Glutamatergic neuron (in vitro differentiated cells): ENCODE data around the gene STK11. TPM values are rescaled to one million over a fixed set of nuclear protein-coding genes. Genes with fewer than 3 reads are reported as not detected.
"Not testable (repeated sequence)": the region's sequence is repeated elsewhere in the genome, so short reads cannot be mapped to it uniquely, and the experiment has no call there.

Experiments used
- DNase-seq: peaks from one replicate; pipeline ENCODE4 v3.0.0; 2022
- H3K27ac Mint-ChIP-seq: one replicate; pipeline ENCODE4 v1.8.0; 2020; ENCODE audit warnings: mild to moderate bottlenecking, mixed read lengths, inconsistent platforms; ENCODE audit not compliant: unreplicated experiment
- H3K27me3 Mint-ChIP-seq: one replicate; pipeline ENCODE4 v1.8.0; 2020; ENCODE audit warnings: mild to moderate bottlenecking, moderate library complexity, mixed read lengths, inconsistent platforms; ENCODE audit not compliant: unreplicated experiment
- H3K36me3 Mint-ChIP-seq: one replicate; pipeline ENCODE4 v1.8.0; 2020; ENCODE audit warnings: mild to moderate bottlenecking, mixed read lengths, inconsistent platforms; ENCODE audit not compliant: unreplicated experiment
- H3K4me1 Mint-ChIP-seq: one replicate; pipeline ENCODE4 v1.8.0; 2020; ENCODE audit warnings: mild to moderate bottlenecking, low read depth, mixed read lengths, inconsistent platforms; ENCODE audit not compliant: unreplicated experiment
- H3K4me3 Mint-ChIP-seq: one replicate; pipeline ENCODE4 v1.8.0; 2020; ENCODE audit warnings: mild to moderate bottlenecking, mixed read lengths, inconsistent platforms; ENCODE audit not compliant: unreplicated experiment
- H3K9me3 Mint-ChIP-seq: one replicate; pipeline ENCODE4 v1.8.0; 2020; ENCODE audit warnings: mild to moderate bottlenecking, moderate library complexity, mixed read lengths, inconsistent platforms; ENCODE audit not compliant: unreplicated experiment
- CTCF ChIP-seq: fragments of 200-600 bp; sonication (generic); IDR thresholded peaks from one replicate; pipeline ENCODE4 v1.5.0; 2021; ENCODE audit not compliant: partially characterized antibody, unreplicated experiment
- total RNA-seq: library from RNA; stranded (reverse); fragmentation: NEBNext Ultra II Directional; extraction: Animal tissue kit (Norgen Biotek cat#: 25700); gene quantifications from one replicate; pipeline ENCODE4 v1.2.1, GENCODE V29; 2021; ENCODE audit not compliant: unreplicated experiment

STK11 gene
- total RNA-seq, 1 donor from 2014 or later = 48.2 TPM

GRCh38 chr19:1243768-1244692 is 38.5 kb downstream of the STK11 start:
- peaks cover 7% of the 10 kb centered on the region for H3K9me3 Mint-ChIP-seq
- H3K4me1 Mint-ChIP-seq = peaks cover 7% of the 10 kb centered on the region
- no peaks in the 10 kb centered on the region for H3K36me3 Mint-ChIP-seq
- peak overlapping the region; percentile 46 for H3K4me3 Mint-ChIP-seq
- peaks cover 11% of the 10 kb centered on the region for H3K27me3 Mint-ChIP-seq
- peak; percentile 79 for TF ChIP-seq CTCF
- peak overlapping the region; percentile 84 for H3K27ac Mint-ChIP-seq
- peak; percentile 90 for DNase-seq

- peaks cover 7% of the 10 kb centered on the region for H3K4me1 Mint-ChIP-seq
- no peak for TF ChIP-seq CTCF
- peak overlapping the region; percentile 46 for H3K4me3 Mint-ChIP-seq
- no peak for DNase-seq
- peak overlapping the region; percentile 84 for H3K27ac Mint-ChIP-seq
- peaks cover 6% of the 10 kb centered on the region for H3K27me3 Mint-ChIP-seq
- peaks cover 3% of the 10 kb centered on the region for H3K9me3 Mint-ChIP-seq
- no peaks in the 10 kb centered on the region for H3K36me3 Mint-ChIP-seq
These were observed 39.3 kb downstream of the STK11 start for GRCh38 chr19:1244693-1245451.

GRCh38 chr19:1245494-1246264 is 40.1 kb downstream of the STK11 start:
- Mint-ChIP-seq H3K27me3 (peaks cover 6% of the 10 kb centered on the region), H3K4me1 (peaks cover 7% of the 10 kb centered on the region), H3K36me3 (no peaks in the 10 kb centered on the region), H3K27ac (no peak overlapping the region), H3K9me3 (peaks cover 3% of the 10 kb centered on the region), H3K4me3 (no peak overlapping the region)
- no peak for TF ChIP-seq CTCF
- no peak for DNase-seq

GRCh38 chr19:1246265-1247087 is 40.9 kb downstream of the STK11 start:
- H3K9me3 Mint-ChIP-seq, H3K4me1 Mint-ChIP-seq, H3K4me3 Mint-ChIP-seq, H3K27me3 Mint-ChIP-seq, DNase-seq, H3K36me3 Mint-ChIP-seq: not testable (repeated sequence)
- H3K27ac Mint-ChIP-seq = peak overlapping the region; percentile 59
